Activated CD8-positive, alpha-beta memory T cell treated with anti-CD3 and anti-CD28 coated beads, Interleukin-2, amount 50 U/mL, for 48 hours (primary cell): ENCODE results near the gene PCED1A.

Experiments used
- DNase-seq: peaks from one replicate; pipeline ENCODE4 v3.0.0-alpha.2; 2020

Gene PCED1A

GRCh38 chr20:2822073-2822472 lies 18.4 kb downstream of the PCED1A start:
- peak; percentile 54 for DNase-seq

GRCh38 chr20:2820896-2821869 lies 19.3 kb downstream of the PCED1A start:
- DNase-seq: peak; percentile 49

DNA sequence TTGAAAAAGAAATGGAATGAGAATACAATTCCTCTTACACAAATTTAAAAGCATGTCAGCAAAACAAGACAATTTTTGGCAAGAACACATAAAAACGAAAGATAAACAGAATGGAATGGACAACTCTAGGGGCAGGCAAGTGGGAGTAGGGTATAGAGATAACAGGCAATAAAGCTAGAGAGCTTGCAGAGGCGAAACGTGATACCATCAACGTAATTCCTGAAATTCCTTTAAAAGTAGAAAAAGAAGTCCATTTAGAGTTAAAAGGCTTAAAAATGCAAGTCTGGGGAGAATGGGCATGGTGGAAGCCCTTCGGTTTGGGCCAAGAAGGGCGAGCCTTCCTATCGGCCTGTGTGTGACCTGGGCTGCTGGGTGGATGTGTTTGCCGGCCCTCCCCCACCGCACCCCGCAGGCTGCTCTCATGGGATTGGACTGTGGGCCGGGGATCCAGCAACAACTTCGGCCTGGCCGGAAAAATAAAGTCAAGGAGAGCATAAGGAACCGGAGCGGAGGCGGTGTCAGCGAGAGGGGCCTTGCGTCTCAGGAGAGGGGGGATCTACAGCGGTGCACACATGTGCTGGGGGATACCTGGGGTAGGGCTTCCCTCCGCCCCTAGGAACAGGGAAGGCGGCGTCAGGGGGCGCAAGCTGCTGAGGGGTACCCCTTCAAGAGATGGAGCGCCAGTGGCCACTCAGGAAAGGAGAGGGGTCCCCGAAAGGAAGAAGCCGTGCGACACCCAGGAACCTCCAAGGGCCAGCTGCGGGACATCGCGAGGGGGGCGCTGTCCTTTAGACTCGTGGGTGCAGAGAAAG lies 20.2 kb downstream of the PCED1A start:
- DNase-seq: peak; percentile 29

DNA sequence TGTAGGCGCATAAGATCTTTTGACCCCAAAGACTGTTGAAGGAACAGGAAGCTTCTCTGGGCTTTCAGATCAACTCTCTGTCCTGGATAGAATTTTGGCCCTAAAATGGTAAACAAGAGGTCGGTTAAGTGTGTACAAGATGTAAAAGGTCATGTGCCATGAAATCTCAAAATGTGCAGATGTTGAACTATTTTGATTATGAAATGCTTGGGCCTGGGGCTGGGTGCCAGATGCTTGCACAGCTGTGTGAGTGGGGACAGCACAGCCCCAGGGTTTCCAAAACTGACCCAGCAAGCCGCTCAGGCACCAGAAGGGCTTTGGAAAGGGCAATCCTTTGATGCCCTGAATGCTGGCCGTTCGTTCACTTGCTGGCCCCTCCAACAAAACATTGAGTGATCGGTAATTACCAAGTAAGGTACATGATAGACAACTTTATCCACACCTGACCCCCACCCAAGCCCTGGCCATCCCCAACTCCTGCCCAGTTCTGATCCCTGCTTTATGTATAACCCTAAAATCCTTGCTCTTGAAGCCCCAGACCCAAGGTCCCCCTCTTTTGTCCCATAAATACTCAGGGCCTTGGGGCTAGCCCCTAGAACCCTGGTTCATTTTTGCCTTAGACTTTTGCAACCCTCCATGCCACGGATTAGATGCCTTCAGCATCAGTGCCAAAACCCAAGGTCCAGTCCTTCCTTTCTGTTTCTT lies 22.4 kb downstream of the PCED1A start:
- DNase-seq: no peak

DNA sequence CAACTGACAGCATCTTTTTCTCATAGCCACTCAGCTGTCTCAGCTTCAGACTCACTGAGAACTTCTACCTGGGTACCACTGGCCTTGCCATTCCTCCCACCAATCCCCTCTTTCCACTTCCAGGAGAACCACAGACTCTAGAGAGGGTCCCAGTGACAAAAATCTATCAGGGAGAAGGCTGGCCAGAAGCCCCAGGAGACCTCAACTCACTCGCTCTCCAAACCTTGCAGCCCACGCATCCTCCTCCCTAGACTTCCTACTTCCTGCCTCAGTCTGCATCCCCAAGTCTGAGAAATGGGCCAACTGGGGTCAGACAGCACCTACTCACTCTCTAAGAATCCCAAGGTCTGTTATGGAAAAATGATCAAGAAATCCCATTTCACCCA lies 23.1 kb downstream of the PCED1A start:
- peak; percentile 6 for DNase-seq

DNA sequence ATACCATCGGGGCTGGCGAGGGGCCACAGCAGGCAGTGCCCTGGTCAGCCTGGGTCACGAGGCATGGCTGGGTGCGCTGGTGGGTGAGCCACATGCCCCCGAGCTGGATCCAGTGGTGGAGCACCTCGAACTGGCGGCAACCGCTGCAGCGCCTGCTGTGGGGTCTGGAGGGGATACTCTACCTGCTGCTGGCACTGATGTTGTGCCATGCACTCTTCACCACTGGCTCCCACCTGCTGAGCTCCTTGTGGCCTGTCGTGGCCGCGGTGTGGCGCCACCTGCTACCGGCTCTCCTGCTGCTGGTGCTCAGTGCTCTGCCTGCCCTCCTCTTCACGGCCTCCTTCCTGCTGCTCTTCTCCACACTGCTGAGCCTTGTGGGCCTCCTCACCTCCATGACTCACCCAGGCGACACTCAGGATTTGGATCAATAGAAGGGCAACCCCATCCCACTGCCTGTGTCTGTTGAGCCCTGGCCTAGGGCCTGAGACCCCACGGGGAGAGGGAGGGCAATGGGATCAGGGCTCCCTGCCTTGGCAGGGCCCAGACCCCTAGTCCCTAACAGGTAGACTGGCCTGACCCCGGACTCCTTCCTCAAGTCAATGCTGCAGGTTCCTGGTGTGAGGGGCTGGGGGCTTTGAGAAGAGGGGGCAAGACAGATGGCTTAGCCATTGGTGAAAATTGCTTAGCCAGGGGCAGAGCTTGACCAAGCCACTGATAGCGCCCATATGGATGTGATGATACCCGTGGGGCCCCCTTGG lies 23.7 kb downstream of the PCED1A start:
- peak; percentile 53 for DNase-seq

DNA sequence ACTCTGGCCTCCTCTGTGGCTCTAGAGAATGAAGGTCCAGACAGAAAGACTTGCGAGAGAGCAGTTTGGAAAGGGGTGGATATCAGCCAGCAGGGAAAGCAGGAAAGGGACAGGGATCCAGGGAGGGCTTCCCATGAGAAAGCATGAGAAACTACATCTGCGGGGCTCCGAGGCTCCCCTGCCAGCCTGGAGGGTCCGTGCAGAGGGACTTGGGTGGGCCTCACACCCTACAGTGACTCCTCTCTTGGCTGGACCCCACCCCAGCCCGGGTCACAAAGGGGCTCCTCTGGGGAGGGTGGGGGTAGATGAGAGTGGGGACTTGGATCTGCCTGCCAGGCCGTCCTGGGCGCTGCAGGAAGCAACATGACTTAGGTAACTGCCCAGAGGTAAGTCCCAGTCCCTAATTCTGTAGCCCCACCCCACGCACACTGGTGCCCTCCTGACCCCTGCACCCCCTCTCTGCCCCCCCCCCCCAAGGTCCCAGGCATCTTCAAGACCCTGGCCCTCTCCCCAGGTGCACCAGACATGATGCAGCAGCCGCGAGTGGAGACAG lies 24.3 kb downstream of the PCED1A start, which contains the start of gene TMEM239:
TMEM239 (plus strand) TSS at position 335 of the 553 bp plus-strand sequence; CDS start at position 526, 191 bp downstream.
- DNase-seq: peak; percentile 39

DNA sequence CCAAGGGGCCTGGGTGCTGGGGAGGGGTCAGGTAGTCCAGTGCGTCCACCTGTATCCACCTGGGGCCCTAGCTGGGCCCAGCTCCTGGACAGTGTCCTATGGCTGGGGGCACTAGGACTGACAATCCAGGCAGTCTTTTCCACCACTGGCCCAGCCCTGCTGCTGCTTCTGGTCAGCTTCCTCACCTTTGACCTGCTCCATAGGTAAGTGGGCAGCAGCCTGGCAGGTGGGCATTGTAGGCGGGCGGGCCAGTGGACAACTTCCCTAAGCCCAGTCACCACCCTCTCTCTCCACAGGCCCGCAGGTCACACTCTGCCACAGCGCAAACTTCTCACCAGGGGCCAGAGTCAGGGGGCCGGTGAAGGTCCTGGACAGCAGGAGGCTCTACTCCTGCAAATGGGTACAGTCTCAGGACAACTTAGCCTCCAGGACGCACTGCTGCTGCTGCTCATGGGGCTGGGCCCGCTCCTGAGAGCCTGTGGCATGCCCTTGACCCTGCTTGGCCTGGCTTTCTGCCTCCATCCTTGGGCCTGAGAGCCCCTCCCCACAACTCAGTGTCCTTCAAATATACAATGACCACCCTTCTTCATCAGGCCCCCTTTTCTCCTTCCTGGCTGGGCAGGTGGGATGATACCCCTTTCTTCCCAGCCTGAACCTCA lies 25.1 kb downstream of the PCED1A start:
- peak; percentile 44 for DNase-seq

- DNase-seq: no peak
These were observed 25.8 kb downstream of the PCED1A start, which contains the start of gene C20orf141 for GRCh38 chr20:2814587-2815051. Gene C20orf141, plus strand, starts transcription at chr20:2814987. Its CDS starts 198 bp downstream, at chr20:2815185.

GRCh38 chr20:2814076-2814475 lies 26.4 kb downstream of the PCED1A start:
- no peak for DNase-seq

DNA sequence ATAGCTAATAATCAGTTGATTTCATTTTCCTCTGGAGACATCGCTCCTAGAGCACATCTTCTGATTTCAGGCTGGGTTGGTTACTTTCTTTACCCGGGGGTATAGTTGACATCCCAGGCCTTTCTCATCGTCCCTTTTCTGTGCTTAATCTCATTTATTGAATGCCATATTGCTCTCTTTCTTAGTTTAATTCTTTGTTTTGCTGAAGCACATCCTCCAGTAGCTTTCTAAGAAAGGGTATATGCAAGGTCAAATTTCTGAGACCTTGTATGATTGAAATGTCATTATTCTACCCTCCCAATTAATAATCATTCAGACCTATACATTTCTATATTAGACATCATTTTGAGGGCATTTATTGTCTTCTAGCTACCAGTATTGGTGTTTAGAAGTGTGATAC lies 28.3 kb downstream of the PCED1A start:
- no peak for DNase-seq

GRCh38 chr20:2809690-2810089 lies 30.8 kb downstream of the PCED1A start:
- DNase-seq: peak; percentile 35

- DNase-seq: peak; percentile 25
These were observed 32.5 kb downstream of the PCED1A start for GRCh38 chr20:2807929-2808328.

DNA sequence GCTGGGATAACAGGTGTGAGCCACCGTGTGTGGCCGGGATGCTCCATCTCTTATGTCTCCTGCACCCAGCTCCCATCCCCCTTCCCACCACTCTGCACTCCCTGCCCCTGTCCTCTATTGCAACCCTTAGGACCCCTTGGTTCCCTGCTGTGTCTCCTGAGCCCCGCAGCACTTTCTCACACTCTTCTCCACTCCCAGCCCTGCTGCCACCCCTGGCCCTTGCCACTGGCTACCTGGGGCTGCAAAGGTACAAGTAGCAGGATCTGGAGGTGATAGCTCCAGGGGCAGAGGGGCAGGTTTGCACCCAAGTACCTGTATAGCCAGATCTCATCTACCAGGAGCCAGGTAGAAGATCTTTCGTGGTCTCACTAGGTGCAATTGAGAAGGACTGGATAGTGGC lies 33.4 kb downstream of the PCED1A start:
- peak; percentile 38 for DNase-seq

DNA sequence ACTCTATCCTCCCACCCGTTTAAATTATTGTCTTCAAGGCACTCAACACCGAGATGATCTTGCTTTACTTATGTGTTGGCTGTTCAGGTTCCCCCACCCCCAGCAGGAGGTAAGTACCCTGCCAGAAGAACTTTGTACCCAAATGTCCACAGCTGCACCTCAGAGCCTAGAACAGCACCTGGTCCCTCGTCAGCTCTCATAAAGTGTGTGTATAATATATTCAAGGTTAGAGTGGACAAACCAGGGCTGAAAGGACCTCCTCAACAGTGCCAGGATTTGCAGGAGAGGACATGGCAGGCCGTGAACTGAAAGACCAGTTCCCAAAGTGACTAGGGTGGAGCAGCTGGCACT lies 34.1 kb downstream of the PCED1A start:
- peak; percentile 33 for DNase-seq

- DNase-seq: peak; percentile 35
These were observed 34.6 kb downstream of the PCED1A start for GRCh38 chr20:2805689-2806350.

- DNase-seq: peak; percentile 49
These were observed 35.4 kb downstream of the PCED1A start for GRCh38 chr20:2804852-2805688.

DNA sequence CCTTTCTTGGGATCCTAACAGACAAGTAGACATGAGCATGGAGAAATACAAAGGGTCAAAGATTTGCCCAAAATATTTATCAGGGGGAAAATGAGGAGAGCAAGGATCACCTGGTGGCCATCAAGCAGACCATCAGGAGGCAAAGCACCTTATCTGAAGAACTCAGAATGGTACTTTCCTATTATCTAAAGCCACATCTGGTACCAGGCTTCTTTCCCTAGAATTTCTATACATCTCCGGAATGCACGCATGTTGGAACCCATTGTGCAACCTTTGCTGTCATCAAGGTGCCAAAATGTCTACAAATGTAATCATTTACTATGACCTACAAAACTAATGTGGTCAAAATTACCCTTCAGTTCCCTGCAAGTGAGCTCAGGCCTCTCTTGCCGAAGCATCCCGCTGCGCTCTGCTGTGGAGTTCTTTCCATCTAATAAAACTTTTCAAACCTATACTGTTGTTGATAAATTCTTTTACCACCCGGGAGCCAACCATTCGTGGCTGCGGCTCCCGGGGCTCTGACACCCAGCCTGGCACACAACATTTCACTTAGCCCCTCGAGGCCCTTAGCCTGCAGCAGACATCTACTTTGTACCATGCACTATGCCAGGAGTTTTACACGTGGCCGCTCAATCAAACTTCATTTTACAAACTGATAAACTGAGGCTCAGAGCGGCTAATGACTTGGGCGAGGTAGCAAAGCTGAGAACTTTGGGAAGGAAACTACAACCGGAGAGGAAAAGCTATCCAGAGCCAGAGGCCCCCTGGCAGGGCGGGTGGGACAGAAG lies 36.2 kb downstream of the PCED1A start:
- peak; percentile 32 for DNase-seq

- no peak for DNase-seq
These were observed 39.1 kb downstream of the PCED1A start for GRCh38 chr20:2801286-2801728.
